Stimulated activated CD4-positive, alpha-beta T cell treated with anti-CD3 and anti-CD28 coated beads, TNF-alpha, amount 100 ng/mL, for 24 hours (primary cell): ENCODE results near the gene DEFB131B.
"Not testable (repeated sequence)": the region's sequence is repeated elsewhere in the genome, so short reads cannot be mapped to it uniquely, and the experiment has no call there.

Experiments used
- DNase-seq, 3 experiments: peaks; one replicate each; pipeline ENCODE4 v3.0.0-alpha.2; 2020; ENCODE audit warnings: low read depth in 3 of 3

DEFB131B gene

DNA sequence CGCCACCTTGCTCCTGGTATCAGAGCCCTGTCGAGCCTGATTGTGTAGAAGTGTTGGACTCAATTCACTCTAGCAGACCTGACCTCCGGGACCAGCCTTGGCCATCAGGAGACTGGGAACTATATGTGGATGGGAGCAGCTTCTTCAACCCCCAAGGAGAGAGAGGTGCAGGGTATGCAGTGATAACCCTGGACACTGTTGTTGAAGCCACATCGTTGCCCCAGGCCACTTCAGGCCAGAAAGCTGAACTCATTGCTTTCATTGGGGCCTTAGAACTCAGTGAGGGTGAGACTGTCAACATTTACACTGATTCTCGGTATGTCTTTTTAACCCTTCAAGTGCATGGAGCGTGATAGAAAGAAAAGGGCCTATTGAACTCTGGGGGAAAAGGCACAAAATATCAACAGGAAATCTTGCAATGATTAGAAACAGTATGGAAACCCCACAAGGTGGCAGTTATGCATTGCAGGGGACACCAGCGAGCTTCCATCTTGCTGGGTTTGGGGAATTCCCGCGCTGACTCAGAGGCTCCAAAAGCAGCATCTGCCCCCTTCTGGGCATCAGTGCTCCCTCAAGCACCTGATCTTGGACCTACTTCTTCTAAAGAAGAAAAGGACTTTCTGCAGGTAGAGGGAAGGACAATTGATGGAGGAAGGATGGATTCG lies 33.2 kb downstream of the DEFB131B start:
- DNase-seq: peak; percentile 58 to 84 (median 60)

DNA sequence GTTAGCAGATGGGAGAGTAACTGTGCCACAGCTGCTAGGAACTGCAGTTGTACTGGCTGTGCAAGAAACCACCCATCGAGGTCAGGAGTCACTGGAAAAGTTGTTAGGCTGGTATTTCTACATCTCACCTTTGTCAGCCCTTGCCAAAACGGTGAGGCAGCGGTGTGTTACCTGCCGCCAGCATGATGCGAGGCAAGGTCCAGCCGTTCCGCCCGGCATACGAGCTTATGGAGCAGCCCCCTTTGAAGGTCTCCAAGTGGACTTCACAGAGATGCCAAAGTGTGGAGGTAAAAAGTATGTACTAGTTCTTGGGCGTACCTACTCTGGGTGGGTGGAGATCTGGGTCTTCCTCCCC lies 33.7 kb downstream of the DEFB131B start:
- not testable (repeated sequence) for DNase-seq

DNA sequence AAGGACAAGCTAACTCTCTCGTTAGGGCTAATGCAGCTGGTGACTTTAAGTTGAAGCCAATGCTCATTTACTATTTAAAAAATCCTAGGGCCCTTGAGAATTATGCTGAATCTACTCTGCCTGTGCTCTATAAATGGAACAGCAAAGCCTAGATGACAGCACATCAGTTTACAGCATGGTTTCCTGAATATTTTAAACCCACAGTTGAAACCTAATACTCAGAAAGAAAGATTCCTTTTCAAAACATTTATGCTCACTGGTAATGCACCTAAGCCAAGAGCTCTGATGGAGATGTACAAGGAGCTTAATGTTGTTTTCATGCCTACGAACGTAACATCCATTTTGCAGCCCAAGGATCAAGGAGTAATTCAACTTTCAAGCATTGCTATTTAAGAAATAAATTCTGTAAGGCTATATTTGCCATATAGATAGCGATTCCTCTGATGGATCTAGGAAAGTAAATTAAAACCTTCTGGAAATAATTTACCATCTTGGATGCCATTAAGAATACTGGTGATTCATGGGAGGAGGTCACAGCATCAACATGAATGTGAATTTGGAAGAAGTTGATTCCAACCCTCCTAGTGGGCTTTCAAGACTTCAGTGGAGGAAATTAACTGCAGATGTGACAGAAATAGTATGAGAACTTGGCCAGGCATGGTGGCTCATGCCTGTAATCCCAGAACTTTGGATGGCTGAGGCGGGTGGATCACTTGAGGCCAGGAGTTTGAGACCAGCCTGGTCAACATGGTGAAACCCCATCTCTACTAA lies 35.7 kb downstream of the DEFB131B start:
- no peak for DNase-seq

DNA sequence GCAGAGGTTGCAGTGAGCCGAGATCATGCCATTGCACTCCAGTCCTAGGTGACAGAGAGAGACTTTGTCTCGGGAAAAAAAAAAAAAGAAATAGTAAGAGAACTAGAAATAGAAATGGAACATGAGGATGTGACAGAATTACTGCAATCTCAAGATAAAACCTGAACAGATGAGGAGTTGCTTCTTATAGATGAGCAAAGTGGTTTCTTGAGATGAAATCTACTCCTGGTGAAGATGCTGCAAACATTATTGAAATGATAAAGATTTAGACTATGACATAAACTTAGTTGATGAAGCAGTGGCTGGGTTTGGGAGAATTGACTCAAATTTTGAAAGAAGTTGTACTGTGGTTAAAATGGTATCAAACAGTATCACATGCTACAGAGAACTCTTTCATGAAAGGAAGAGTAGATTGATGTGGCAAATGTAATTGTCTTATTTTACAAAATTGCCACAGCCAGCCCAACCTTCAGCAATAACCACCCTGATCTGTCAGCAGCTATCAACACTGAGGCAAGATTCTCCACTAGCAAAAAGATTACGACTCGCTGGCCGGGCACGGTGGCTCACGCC lies 36.5 kb downstream of the DEFB131B start:
- DNase-seq: no peak

DNA sequence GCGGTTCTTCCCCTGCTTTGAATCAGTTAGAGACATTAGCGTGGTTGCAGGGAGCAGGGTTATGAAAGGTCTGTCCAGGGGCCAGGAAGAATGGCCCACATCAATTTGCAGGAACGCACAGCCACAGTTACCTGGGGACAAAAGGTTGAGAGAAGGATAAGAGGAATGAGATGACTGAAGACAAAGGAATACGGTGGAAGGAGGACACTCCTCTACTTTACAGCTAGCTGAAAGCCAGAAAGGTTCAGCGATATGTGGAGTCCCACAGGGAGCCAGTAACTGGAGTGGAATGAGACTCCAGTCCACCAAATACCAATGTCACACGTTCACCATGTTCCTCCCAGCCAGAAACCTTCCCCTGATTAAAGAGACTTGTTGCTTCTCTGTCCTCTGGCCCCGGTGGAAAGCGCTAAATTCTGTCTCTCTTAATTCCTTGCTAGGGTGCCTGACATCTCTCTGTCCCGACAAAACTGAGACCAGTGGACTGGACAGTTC lies 39.4 kb downstream of the DEFB131B start:
- no peak for DNase-seq

DNA sequence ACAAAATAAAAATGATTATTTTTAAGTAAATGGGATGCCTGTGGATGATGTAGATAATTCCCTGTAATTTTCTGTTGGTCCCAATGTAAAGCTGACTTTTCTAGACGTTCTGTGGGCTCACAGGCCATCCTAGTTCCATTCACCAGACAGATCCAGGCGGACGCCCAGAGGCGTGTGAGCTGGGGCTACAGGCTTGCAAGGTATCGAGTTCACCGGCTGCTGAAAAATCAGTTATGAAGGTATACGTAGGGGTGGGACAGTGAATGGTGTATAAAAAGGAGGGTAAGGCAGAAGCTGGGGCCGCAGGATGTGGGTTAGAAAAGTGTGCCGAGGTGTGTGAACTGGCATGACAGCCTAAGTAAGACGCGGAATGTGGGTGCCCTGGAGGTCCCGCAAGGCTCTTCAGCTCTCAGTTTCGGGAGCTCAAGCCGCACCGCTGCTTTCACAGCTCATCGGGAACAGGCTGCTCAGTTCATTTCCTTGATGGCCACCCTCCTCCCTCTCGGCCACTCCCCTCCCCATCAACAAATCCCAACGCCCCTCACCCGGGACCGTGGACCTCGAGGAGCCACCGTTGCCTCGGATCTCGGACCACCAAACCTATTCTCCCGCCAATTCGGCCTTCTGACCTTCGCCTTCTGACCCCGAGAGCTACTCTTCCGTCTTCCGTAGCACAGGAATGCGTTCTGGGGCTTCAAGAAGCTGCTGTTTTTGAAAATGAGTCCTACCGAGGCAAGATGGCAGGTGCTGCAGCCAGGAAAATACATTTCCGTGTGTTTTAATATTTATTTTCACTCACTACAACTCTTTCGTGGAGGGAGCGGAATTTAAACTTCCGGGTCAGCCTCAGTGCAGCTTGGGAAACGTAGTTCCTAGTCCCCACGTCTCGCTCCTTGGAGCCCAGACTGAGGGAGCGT lies 49.8 kb downstream of the DEFB131B start, which contains the start of gene XNDC1N:
Gene XNDC1N, minus strand, starts transcription at position 775 of the 917 bp plus-strand sequence. CDS start 5,241 bp downstream, outside the sequence.
- DNase-seq: peak; percentile 46 to 66 (median 65)

DNA sequence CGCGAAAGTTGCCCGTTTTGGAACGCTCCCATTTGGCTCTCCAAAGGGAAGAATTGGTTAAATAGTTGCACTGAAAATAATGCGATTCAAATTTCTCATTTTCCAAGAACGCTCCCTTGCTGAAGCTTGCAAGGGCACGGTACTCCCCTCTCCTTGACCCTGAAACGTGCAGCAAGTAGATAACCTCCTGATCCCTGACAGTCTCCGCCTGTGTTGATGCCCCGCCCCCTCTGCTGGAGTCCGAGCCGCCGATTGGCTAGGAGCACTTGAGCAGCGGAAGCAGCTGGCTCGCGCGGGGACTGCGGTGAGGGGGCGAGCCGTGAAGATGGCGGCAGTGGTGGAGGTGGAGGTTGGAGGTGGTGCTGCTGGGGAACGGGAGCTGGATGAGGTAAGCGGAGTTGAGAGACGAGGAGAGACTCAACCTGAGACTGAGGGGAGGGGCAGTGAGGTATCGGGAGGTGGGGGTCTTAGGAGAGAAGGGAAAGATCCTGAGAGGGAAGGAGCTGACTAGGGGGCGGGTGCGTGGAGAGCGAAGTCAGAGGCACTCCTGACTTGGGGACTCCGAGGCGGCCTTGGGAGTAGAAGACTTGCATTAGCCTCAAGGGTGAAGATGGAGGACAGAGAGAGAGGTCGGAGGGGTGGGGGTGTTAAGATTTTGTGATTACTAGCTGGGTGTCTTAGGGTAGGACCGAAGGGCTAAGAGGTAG lies 50.6 kb downstream of the DEFB131B start, which contains the start of gene RNF121:
Gene RNF121, plus strand, starts transcription at position 310 of the 707 bp plus-strand sequence. Its CDS starts 16 bp downstream, at position 326.
- DNase-seq: peak; percentile 96 to 98 (median 97)

DNA sequence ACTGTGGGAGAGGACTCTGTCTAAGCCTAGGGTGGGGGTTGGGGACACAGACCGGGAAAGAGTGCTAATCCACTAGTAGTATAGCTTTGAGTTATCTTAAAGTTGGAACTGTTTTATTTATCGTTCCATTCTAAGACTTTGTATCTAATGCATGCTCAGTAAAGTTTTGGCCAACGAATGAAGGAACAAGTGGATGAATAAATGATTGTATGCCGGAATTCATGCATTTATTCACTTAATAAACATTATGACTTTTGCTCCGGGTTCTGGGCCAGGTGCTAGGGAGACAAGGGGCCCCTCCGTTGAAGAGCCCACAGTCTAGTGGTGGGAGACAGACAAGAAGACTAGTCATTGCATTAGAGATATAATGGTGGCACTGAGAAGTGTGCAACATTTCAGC lies 51.2 kb downstream of the DEFB131B start:
- DNase-seq: no peak

DNA sequence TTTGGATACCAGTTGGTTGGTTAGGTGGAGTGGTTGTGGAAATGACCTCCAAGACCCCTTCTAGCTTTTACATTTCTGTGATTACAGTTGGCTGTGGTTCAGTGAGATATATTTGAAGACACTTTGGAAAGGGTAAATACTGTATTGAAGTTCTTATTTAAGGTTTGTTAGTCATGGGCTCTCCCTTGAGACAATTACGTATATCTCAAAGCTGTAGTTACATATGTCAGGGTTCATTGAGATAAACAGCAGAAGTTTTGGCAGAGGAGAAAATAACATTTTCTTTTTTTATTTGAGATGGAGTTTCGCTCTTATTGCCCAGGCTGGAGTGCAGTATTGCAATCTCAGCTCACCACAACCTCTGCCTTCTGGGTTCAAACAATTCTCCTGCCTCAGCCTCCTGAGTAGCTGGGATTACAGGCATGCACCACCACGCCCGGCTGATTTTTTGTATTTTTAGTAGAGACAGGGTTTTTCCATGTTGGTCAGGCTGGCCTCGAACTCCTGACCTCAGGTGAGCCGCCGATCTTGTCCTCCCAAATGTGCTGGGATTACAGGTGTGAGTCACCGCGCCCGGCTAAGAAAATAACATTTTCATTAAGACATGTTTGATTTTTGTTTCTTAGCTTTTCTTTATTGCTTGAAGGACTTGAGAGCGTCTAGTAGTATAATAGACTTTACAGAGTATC lies 52.4 kb downstream of the DEFB131B start:
- peak in 1 of 3 experiments; percentile 16 for DNase-seq

DNA sequence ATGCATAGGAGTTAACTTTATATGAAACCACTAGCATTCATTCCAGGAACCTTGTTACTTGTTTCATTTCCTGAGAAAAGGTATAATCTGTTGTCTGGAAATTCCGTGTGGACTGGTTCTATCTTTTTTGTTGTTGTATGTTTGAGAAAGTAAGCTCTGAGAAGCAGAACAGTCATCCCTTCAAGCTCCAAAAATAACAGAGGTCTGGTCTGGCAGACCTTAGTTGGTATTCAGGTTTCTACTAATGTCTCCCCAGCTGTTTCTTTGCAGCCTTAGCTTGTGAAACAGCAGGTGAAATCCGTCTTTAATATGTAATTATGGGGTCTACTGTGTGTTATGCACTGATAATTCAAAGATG lies 53.0 kb downstream of the DEFB131B start:
- DNase-seq: no peak

DNA sequence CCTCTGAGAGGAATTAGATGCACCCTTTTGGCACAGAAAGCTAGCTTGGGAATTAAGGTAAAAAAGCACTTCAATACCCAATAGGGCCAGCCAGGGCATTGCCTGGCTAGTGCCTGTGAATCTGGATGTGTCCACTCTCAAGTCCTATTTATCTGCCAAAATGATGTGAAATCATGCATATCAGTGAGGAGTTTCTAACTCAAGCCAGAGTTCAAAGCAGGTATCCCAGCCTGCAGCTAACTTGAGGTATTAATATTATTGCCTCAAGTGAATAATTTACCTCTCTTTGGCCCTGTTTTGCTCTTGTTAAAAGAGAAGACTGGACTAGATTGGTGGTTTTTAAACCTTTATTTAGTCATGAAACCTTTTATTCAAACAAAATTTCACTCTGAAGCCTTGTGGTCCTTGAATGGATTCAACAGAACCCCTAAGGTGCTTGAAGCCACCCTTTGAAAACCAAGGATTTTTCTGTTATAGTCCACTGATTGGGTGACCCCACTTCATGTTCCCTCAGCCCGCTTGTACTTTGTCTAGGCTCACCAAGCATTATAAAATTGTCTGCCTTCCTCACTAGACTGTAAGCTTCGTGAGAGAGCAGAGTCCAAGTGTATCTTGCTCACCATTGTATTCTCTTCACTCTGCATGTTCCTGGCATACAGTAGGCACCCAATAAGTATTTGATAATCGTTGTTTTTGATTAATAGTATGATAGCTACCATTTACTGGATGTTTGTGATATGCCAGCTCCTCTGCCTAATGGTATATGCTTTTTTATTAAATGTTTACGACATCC lies 55.1 kb downstream of the DEFB131B start:
- DNase-seq: no peak
